Measurements from ENCODE around the gene MAML2.

MAML2 gene

DNA sequence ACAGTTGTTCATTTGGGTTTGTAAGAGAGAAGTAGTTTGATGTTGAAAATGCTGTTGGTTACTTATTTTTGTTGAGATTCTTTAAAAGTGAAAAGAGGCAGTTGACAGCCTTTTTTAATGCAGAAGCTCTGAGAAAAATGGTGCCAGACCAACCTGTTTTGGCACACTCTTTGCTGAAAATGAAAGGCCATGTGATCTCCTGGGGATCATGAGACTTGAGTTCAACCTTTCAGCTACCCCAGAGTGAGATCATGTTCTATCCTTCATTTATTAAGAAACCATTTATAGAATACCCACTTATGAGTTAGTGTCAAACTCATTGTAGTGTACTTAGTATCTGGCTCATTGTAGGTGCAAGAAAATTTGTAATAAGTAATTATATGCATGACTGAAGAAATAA is 196.2 kb downstream of the MAML2 start:
- Histone ChIP-seq H3K36me3 (ENCODE audit: insufficient read depth, low read length) (no peaks in the 10 kb centered on the region), H3K4me3 (ENCODE audit: low read length) (no peak overlapping the region), H3K4me1 (ENCODE audit: insufficient read depth, low read length) (peaks cover 32% of the 10 kb centered on the region), H3K9me3 (ENCODE audit: insufficient read depth, low read depth, low read length) (no peaks in the 10 kb centered on the region), H3K27ac (ENCODE audit: low read depth, low read length) (no peak overlapping the region), H3K9ac (ENCODE audit: low read depth, low read length) (no peak overlapping the region), H3K27me3 (ENCODE audit: insufficient read depth, low read length) (no peaks in the 10 kb centered on the region)

GRCh38 chr11:96145163-96145585 is 197.8 kb downstream of the MAML2 start:
- Histone ChIP-seq H3K36me3 (ENCODE audit: insufficient read depth, low read length) (no peaks in the 10 kb centered on the region), H3K9me3 (ENCODE audit: insufficient read depth, low read depth, low read length) (no peaks in the 10 kb centered on the region), H3K9ac (ENCODE audit: low read depth, low read length) (no peak overlapping the region), H3K27me3 (ENCODE audit: insufficient read depth, low read length) (no peaks in the 10 kb centered on the region), H3K4me1 (ENCODE audit: insufficient read depth, low read length) (peaks cover 37% of the 10 kb centered on the region), H3K27ac (ENCODE audit: low read depth, low read length) (no peak overlapping the region), H3K4me3 (ENCODE audit: low read length) (no peak overlapping the region)
- WGBS, result 93% methylated on average over 4 of the region's 4 CpGs

DNA sequence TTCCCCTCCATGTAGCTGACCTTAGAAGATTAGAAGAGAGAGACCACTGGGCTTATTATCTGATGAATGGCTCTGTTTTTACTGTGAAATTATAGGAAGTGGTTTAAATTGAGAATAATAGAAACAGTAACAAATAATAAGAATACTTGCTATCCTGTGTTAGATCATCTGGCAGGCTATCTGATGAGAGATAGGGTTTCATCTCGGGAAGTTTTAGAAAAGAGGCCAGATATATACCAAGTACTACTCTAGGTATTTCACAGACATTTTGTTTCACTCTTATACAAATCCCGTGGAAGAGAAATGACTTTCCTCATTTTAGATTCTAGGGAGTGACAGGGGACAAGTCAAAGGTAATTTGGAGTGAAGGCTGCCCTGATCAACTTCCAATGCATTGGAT is 198.4 kb downstream of the MAML2 start:
- H3K36me3 ChIP-seq (ENCODE audit: insufficient read depth, low read length), result no peaks in the 10 kb centered on the region
- no peak overlapping the region for H3K4me3 ChIP-seq (ENCODE audit: low read length)
- H3K9ac ChIP-seq (ENCODE audit: low read depth, low read length), result no peak overlapping the region
- H3K9me3 ChIP-seq (ENCODE audit: insufficient read depth, low read depth, low read length), result no peaks in the 10 kb centered on the region
- peaks cover 37% of the 10 kb centered on the region for H3K4me1 ChIP-seq (ENCODE audit: insufficient read depth, low read length)
- H3K27me3 ChIP-seq (ENCODE audit: insufficient read depth, low read length), result no peaks in the 10 kb centered on the region
- WGBS, result 100% methylated on average over 1 of the region's 2 CpGs
- no peak overlapping the region for H3K27ac ChIP-seq (ENCODE audit: low read depth, low read length)

- no peak overlapping the region for H3K9ac ChIP-seq (ENCODE audit: low read depth, low read length)
- no peaks in the 10 kb centered on the region for H3K36me3 ChIP-seq (ENCODE audit: insufficient read depth, low read length)
- no peaks in the 10 kb centered on the region for H3K9me3 ChIP-seq (ENCODE audit: insufficient read depth, low read depth, low read length)
- no peak overlapping the region for H3K27ac ChIP-seq (ENCODE audit: low read depth, low read length)
- H3K4me1 ChIP-seq (ENCODE audit: insufficient read depth, low read length), result peaks cover 39% of the 10 kb centered on the region
- no peak overlapping the region for H3K4me3 ChIP-seq (ENCODE audit: low read length)
- 85% methylated on average over 5 of the region's 5 CpGs for WGBS
- no peaks in the 10 kb centered on the region for H3K27me3 ChIP-seq (ENCODE audit: insufficient read depth, low read length)
Measured at GRCh38 chr11:96143041-96143521, 199.9 kb downstream of the MAML2 start.

DNA sequence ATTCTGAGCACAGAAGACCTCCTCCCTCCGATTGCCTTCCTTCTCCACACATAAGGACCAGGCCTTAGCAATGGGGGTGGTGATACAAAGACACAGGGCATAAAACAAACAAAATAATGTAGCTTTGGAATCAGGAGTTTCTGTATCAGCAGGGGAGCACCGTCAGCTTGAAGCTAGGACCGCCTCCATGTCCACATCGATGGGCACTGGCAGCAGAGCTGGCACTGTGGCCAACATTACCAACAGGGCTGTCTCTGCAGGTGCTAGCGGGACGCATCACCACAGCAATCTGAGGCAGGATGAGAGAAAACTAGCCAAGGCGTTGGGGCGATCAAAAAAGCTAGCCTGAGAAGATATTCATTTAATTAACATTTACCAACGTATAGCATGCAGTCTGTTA is 201.4 kb downstream of the MAML2 start:
- Histone ChIP-seq H3K4me1 (ENCODE audit: insufficient read depth, low read length) (peaks cover 49% of the 10 kb centered on the region), H3K36me3 (ENCODE audit: insufficient read depth, low read length) (no peaks in the 10 kb centered on the region), H3K27me3 (ENCODE audit: insufficient read depth, low read length) (no peaks in the 10 kb centered on the region), H3K4me3 (ENCODE audit: low read length) (no peak overlapping the region), H3K27ac (ENCODE audit: low read depth, low read length) (no peak overlapping the region), H3K9me3 (ENCODE audit: insufficient read depth, low read depth, low read length) (no peaks in the 10 kb centered on the region), H3K9ac (ENCODE audit: low read depth, low read length) (no peak overlapping the region)
- WGBS, result 93% methylated on average over 8 of the region's 9 CpGs

DNA sequence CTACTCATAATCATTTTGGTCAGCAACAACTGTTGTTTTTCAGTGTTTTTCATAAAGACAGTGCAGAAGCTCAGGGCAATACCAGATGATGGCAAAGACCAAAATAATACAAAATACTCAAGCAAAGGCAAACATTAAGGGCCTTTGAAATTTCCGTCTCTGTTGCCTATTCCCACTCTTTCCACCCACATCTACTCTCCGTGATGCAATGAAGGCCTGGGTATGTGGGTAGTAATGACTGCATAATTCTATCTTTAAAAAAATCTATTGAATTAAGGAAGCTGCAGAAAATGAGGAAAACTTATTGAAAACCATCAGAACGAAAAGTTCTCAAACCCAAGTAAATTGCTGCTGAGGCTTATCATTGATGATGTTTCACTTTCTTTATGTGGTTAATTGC is 203.3 kb downstream of the MAML2 start:
- peaks cover 52% of the 10 kb centered on the region for H3K4me1 ChIP-seq (ENCODE audit: insufficient read depth, low read length)
- H3K9me3 ChIP-seq (ENCODE audit: insufficient read depth, low read depth, low read length), result no peaks in the 10 kb centered on the region
- no peak overlapping the region for H3K4me3 ChIP-seq (ENCODE audit: low read length)
- no peaks in the 10 kb centered on the region for H3K27me3 ChIP-seq (ENCODE audit: insufficient read depth, low read length)
- H3K36me3 ChIP-seq (ENCODE audit: insufficient read depth, low read length), result no peaks in the 10 kb centered on the region
- WGBS, result 94% methylated on average over 1 of the region's 3 CpGs
- no peak overlapping the region for H3K27ac ChIP-seq (ENCODE audit: low read depth, low read length)
- no peak overlapping the region for H3K9ac ChIP-seq (ENCODE audit: low read depth, low read length)

- no peak overlapping the region for H3K9ac ChIP-seq (ENCODE audit: low read depth, low read length)
- H3K36me3 ChIP-seq (ENCODE audit: insufficient read depth, low read length), result no peaks in the 10 kb centered on the region
- no peaks in the 10 kb centered on the region for H3K27me3 ChIP-seq (ENCODE audit: insufficient read depth, low read length)
- no peaks in the 10 kb centered on the region for H3K9me3 ChIP-seq (ENCODE audit: insufficient read depth, low read depth, low read length)
- WGBS, result 93% methylated on average over 1 of the region's 2 CpGs
- peaks cover 30% of the 10 kb centered on the region for H3K4me1 ChIP-seq (ENCODE audit: insufficient read depth, low read length)
- H3K27ac ChIP-seq (ENCODE audit: low read depth, low read length), result no peak overlapping the region
- H3K4me3 ChIP-seq (ENCODE audit: low read length), result no peak overlapping the region
Measured at GRCh38 chr11:96137373-96137772, 205.6 kb downstream of the MAML2 start.

DNA sequence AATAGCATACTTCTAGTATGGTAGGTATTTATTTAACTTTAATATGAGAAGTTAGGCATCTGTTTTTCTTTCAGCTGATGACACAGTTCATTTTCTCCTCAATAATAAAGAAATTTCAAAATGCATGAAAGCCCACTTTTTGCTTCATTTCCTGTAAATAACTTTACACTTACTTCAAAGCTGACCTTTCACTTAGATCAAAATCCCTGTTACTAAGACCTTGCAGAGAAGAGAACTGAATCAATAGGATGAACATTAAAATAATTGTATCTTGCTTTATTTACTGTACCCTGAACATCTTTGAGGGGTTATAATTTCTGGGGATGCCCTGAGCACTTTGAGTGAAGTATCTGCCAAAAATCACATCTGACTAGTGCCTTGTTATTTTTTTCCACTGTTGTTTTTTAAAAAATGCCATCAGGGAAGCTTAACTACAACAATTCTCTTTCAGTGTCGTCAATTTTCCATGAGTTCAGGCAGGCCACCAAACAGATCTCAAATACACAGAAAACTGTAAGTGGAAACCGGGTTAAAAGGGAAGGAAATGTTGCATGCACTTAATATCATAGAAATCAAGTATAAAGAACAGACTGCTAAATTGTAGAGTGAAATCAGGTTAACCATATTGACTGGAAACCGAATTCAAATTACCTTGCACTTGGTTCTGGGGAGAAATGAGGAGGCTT is 206.2 kb downstream of the MAML2 start:
- Histone ChIP-seq H3K36me3 (ENCODE audit: insufficient read depth, low read length) (no peaks in the 10 kb centered on the region), H3K4me1 (ENCODE audit: insufficient read depth, low read length) (peaks cover 28% of the 10 kb centered on the region), H3K27me3 (ENCODE audit: insufficient read depth, low read length) (no peaks in the 10 kb centered on the region), H3K9ac (ENCODE audit: low read depth, low read length) (no peak overlapping the region), H3K9me3 (ENCODE audit: insufficient read depth, low read depth, low read length) (no peaks in the 10 kb centered on the region), H3K27ac (ENCODE audit: low read depth, low read length) (peak overlapping the region; percentile 27; the same call in 1 of the 2 replicates), H3K4me3 (ENCODE audit: low read length) (no peak overlapping the region)
- 88% methylated on average over 3 of the region's 3 CpGs for WGBS

DNA sequence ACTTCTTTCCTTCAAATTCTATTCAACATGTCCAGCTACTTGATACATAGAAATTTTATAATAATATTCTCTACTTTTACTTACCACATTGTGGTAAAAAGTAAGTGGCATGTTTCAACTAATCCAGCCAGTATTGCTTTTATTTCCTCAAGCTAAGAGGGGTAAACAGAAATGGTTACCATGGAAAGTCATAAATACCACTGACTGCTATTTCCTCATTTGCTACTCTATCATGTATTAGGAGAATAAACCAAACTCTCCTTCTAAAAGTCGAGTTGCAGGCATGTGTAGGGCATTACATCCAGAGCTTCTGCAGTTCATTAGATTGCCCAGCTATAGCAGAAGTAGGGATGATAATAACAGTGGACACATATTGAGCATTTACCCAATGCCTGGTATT is 208.4 kb downstream of the MAML2 start:
- H3K27me3 ChIP-seq (ENCODE audit: insufficient read depth, low read length), result no peaks in the 10 kb centered on the region
- H3K4me1 ChIP-seq (ENCODE audit: insufficient read depth, low read length), result peaks cover 22% of the 10 kb centered on the region
- no peaks in the 10 kb centered on the region for H3K9me3 ChIP-seq (ENCODE audit: insufficient read depth, low read depth, low read length)
- WGBS, result 81% methylated on average over 1 of the region's 1 CpG
- no peak overlapping the region for H3K27ac ChIP-seq (ENCODE audit: low read depth, low read length)
- no peak overlapping the region for H3K9ac ChIP-seq (ENCODE audit: low read depth, low read length)
- no peak overlapping the region for H3K4me3 ChIP-seq (ENCODE audit: low read length)
- H3K36me3 ChIP-seq (ENCODE audit: insufficient read depth, low read length), result no peaks in the 10 kb centered on the region

- Histone ChIP-seq H3K36me3 (ENCODE audit: insufficient read depth, low read length) (no peaks in the 10 kb centered on the region), H3K4me3 (ENCODE audit: low read length) (no peak overlapping the region), H3K27me3 (ENCODE audit: insufficient read depth, low read length) (no peaks in the 10 kb centered on the region), H3K9me3 (ENCODE audit: insufficient read depth, low read depth, low read length) (no peaks in the 10 kb centered on the region), H3K9ac (ENCODE audit: low read depth, low read length) (no peak overlapping the region), H3K27ac (ENCODE audit: low read depth, low read length) (no peak overlapping the region), H3K4me1 (ENCODE audit: insufficient read depth, low read length) (peaks cover 12% of the 10 kb centered on the region)
- WGBS, result 100% methylated on average over 2 of the region's 2 CpGs
Measured at GRCh38 chr11:96132437-96132836, 210.6 kb downstream of the MAML2 start.

GRCh38 chr11:96130061-96130620 is 212.9 kb downstream of the MAML2 start:
- Histone ChIP-seq H3K4me1 (ENCODE audit: insufficient read depth, low read length) (no peaks in the 10 kb centered on the region), H3K4me3 (ENCODE audit: low read length) (no peak overlapping the region), H3K27ac (ENCODE audit: low read depth, low read length) (no peak overlapping the region), H3K9ac (ENCODE audit: low read depth, low read length) (no peak overlapping the region), H3K36me3 (ENCODE audit: insufficient read depth, low read length) (no peaks in the 10 kb centered on the region), H3K9me3 (ENCODE audit: insufficient read depth, low read depth, low read length) (no peaks in the 10 kb centered on the region), H3K27me3 (ENCODE audit: insufficient read depth, low read length) (no peaks in the 10 kb centered on the region)
- WGBS, result 88% methylated on average over 2 of the region's 2 CpGs

Data from HUES64 (cell line).